Small intestine (tissue), 7 donors: ENCODE data around the gene CDH15. TPM values are rescaled to one million over a fixed set of nuclear protein-coding genes. Genes with fewer than 3 reads are reported as not detected.
"Not testable (repeated sequence)": the region's sequence is repeated elsewhere in the genome, so short reads cannot be mapped to it uniquely, and the experiment has no call there.

ENCODE experiments used
- DNase-seq, 2 donors: peaks; one replicate each; pipeline versions ENCODE4 v3.0.0 to v3.0.0-alpha.2; 2013
- FAIRE-seq: peaks from 2 replicates; lab custom pipeline; 2012; peaks lifted over from hg19 to GRCh38; lab: Jason Lieb, UNC
- H3K27ac ChIP-seq, 3 donors: one replicate each; pipeline ENCODE4 v1.5.1; 2013; ENCODE audit warnings: low read length in 2 of 3, mild to moderate bottlenecking in 2 of 3, control low read depth in 1 of 3, inconsistent platforms in 1 of 3, low read depth in 1 of 3, moderate library complexity in 1 of 3
- H3K27me3 ChIP-seq, 3 donors: one replicate each; pipeline ENCODE4 v1.6.1; 2013; ENCODE audit warnings: low read length in 3 of 3, inconsistent platforms in 1 of 3; ENCODE audit not compliant: control insufficient read depth in 3 of 3, insufficient read depth in 3 of 3
- H3K36me3 ChIP-seq, 3 donors: one replicate each; pipeline ENCODE4 v1.6.1; 2013; ENCODE audit warnings: low read length in 3 of 3, inconsistent platforms in 1 of 3, low read depth in 1 of 3, mild to moderate bottlenecking in 1 of 3, moderate library complexity in 1 of 3; ENCODE audit not compliant: control insufficient read depth in 3 of 3, insufficient read depth in 2 of 3
- H3K4me1 ChIP-seq, 3 donors: one replicate each; pipeline ENCODE4 v1.6.1; 2013; ENCODE audit warnings: low read length in 2 of 3, inconsistent platforms in 1 of 3, low read depth in 1 of 3, mild to moderate bottlenecking in 1 of 3, moderate library complexity in 1 of 3; ENCODE audit not compliant: control insufficient read depth in 3 of 3, insufficient read depth in 2 of 3
- H3K4me3 ChIP-seq, 3 donors: one replicate each; pipeline ENCODE4 v1.5.1; 2013; ENCODE audit warnings: low read length in 3 of 3, control low read depth in 1 of 3, inconsistent platforms in 1 of 3, low read depth in 1 of 3, mild to moderate bottlenecking in 1 of 3, moderate library complexity in 1 of 3
- H3K9me3 ChIP-seq, 2 donors: one replicate each; pipeline ENCODE4 v1.6.1; 2013; ENCODE audit warnings: low read depth in 1 of 2, low read length in 1 of 2; ENCODE audit not compliant: control insufficient read depth in 2 of 2, insufficient read depth in 1 of 2
- WGBS, 3 donors: extraction: QIAGEN DNeasy Blood & Tissue Kit; methylation state at CpG; one replicate each; pipeline ENCODE4 v1.1.7; 2013; 5-methylcytosine and 5-hydroxymethylcytosine counted together
- polyA plus RNA-seq, 4 donors: library from polyadenylated mRNA; stranded (reverse) in 3 of 4; unstranded in 1 of 4; fragments of 200-250 nt in 3 of 4; fragments of 120-200 nt in 1 of 4; gene quantifications; one replicate each; pipeline versions ENCODE4 v1.2.1 to v1.2.3, GENCODE V29; 2013
- donor health status: healthy with polysubstance abuse.
- donor health status: control.
- donor health status: control.
- donor health status: Bipolar disorder and iron deficiency.
- donor health status: healthy.

Gene CDH15
- polyA plus RNA-seq, 4 donors, result 0.04 to 0.66 TPM; not detected in 2

DNA sequence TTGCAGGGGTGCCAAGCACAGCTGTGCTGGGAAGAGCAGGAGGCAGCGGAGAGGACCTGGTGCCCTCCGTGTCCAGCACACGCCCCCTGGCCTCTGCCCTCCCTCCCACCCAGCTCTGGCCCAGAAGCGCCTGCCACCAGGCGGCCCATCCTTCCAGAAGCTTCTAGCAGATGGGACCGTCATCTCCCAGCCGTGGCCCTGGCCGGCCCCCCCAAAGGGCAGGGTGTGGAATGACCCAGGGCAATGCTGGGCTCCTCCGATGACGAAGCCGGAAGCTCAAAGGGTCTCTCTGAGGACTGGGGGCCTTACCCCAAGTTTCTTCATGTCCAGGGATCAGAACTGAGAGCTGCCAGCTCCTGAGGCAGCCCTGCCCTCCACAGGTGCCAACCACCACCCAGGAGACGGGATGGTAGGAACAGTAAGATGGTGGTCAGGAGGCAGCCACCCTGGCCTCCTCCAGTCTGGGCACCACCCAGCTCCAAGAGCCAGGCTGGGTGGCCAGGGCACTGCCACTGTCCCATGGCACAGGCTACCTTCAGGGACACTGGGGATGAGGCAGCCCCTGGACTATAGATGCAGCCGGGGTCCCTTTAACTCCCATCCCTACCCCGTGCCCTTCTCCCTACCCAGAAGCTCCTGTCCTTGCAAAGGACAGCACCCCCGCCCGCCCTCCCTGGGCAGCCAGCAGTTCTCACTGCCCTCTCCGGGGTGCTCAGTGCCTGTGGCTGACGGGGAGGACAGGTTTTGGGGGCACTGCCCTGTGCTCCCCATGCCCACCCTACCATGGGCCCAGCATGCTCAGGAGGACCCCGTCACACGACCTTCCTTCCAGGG lies 6.5 kb upstream of the CDH15 start:
- DNase-seq, result no peak
- 73 to 83% (median 74%) methylated on average over 15 to 20 of the region's 20 CpGs for WGBS, 3 donors
- H3K9me3 ChIP-seq, result no peaks in the 10 kb centered on the region
- no peak overlapping the region for H3K4me3 ChIP-seq
- FAIRE-seq, result no peak
- H3K27me3 ChIP-seq, result peaks cover 0 to 15% (median 0%) of the 10 kb centered on the region in 3 donors
- H3K4me1 ChIP-seq, result peaks cover 0 to 8% (median 0%) of the 10 kb centered on the region in 3 donors
- no peaks in the 10 kb centered on the region for H3K36me3 ChIP-seq
- H3K27ac ChIP-seq, result no peak overlapping the region

- Histone ChIP-seq H3K4me1 (peaks cover 0 to 12% (median 0%) of the 10 kb centered on the region in 3 donors), H3K27me3 (peaks cover 0 to 20% (median 0%) of the 10 kb centered on the region in 3 donors)
- 70 to 82% (median 73%) methylated on average over 6 to 10 of the region's 10 CpGs for WGBS, 3 donors
- FAIRE-seq, H3K36me3 ChIP-seq, DNase-seq, H3K4me3 ChIP-seq, H3K9me3 ChIP-seq, H3K27ac ChIP-seq: not testable (repeated sequence)
Measured at GRCh38 chr16:89165681-89165979, 5.9 kb upstream of the CDH15 start.

DNA sequence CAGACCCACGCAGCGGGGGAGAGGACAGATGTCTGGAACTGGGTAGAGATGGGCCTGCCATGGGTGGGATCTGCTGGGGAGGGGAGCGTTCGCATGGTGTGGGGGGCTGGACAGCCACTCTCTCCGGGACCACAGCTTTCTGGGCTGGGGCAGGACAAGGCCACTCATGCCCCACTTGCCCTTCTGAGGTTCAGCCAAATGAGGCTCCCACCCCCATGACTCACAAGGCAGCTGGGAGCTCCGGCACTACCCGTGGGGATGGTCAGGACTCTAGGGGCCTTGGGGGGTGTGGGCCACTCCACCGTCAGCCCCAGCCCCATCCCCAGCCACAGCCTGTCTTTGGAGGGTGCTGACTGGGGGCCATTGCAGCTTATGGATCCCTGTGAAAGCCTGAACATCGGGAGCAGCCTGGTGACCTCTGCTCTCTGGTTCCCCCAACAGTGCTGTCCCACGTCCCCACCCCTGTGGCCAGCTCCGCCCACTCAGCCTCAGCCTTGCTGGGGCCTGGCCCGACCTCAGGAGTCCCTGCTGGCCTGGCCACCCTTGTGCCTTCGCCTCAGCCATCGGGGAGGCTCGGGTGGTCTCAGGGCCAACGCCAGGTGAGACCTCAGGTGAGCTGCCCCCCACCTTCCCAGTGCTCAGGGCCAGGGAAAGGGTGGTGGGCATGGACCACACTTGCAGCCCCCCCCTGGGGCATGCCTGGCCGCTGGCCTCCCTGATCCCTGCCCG lies 4.7 kb upstream of the CDH15 start:
- no peaks in the 10 kb centered on the region for H3K36me3 ChIP-seq
- no peak overlapping the region for H3K4me3 ChIP-seq
- H3K27ac ChIP-seq, result no peak overlapping the region
- FAIRE-seq (no peak), DNase-seq (no peak)
- H3K27me3 ChIP-seq, result peaks cover 0 to 28% (median 0%) of the 10 kb centered on the region in 3 donors
- WGBS, 3 donors, result 43 to 64% (median 55%) methylated on average over 16 to 18 of the region's 18 CpGs
- H3K9me3 ChIP-seq, result no peaks in the 10 kb centered on the region
- peaks cover 0 to 20% (median 2%) of the 10 kb centered on the region in 3 donors for H3K4me1 ChIP-seq

- Histone ChIP-seq H3K36me3 (no peaks in the 10 kb centered on the region), H3K4me1 (peaks cover 0 to 24% (median 2%) of the 10 kb centered on the region in 3 donors), H3K9me3 (no peaks in the 10 kb centered on the region), H3K27ac (no peak overlapping the region), H3K4me3 (no peak overlapping the region), H3K27me3 (peaks cover 0 to 34% (median 0%) of the 10 kb centered on the region in 3 donors)
- WGBS, 3 donors, result 10 to 18% (median 11%) methylated on average over 16 to 18 of the region's 18 CpGs
- peak; percentile 68 to 80 for DNase-seq
- no peak for FAIRE-seq
Measured at GRCh38 chr16:89167425-89167941, 4.1 kb upstream of the CDH15 start.

GRCh38 chr16:89168381-89169189 lies 3.0 kb upstream of the CDH15 start:
- Histone ChIP-seq H3K27ac (no peak overlapping the region), H3K27me3 (peaks cover 0 to 45% (median 0%) of the 10 kb centered on the region in 3 donors), H3K4me3 (no peak overlapping the region), H3K36me3 (no peaks in the 10 kb centered on the region), H3K9me3 (no peaks in the 10 kb centered on the region), H3K4me1 (peaks cover 0 to 25% (median 2%) of the 10 kb centered on the region in 3 donors)
- DNase-seq, result no peak
- WGBS, 3 donors, result 20 to 57% (median 51%) methylated on average over 22 to 23 of the region's 23 CpGs
- FAIRE-seq, result no peak

- FAIRE-seq, result no peak
- no peak overlapping the region for H3K27ac ChIP-seq
- peaks cover 0 to 22% (median 2%) of the 10 kb centered on the region in 3 donors for H3K4me1 ChIP-seq
- DNase-seq, result no peak
- no peak overlapping the region for H3K4me3 ChIP-seq
- no peaks in the 10 kb centered on the region for H3K36me3 ChIP-seq
- H3K9me3 ChIP-seq, result no peaks in the 10 kb centered on the region
- WGBS, 3 donors, result 66 to 76% (median 71%) methylated on average over 12 to 14 of the region's 14 CpGs
- peaks cover 0 to 53% (median 0%) of the 10 kb centered on the region in 3 donors for H3K27me3 ChIP-seq
Measured at GRCh38 chr16:89169778-89170177, 1.8 kb upstream of the CDH15 start.

- H3K27ac ChIP-seq, result no peak overlapping the region
- H3K27me3 ChIP-seq, result peaks cover 0 to 54% (median 0%) of the 10 kb centered on the region in 3 donors
- H3K9me3 ChIP-seq, result no peaks in the 10 kb centered on the region
- H3K4me1 ChIP-seq, result peaks cover 0 to 22% (median 2%) of the 10 kb centered on the region in 3 donors
- H3K36me3 ChIP-seq, result no peaks in the 10 kb centered on the region
- WGBS, 3 donors, result 4 to 10% (median 4%) methylated on average over 32 to 34 of the region's 34 CpGs
- peak overlapping the region in 1 of 3 donors; percentile 27 for H3K4me3 ChIP-seq
- DNase-seq (peak; percentile 54 to 69), FAIRE-seq (no peak)
Measured at GRCh38 chr16:89170346-89171215, 967 bp upstream of the CDH15 start.
